ENCODE data around the gene GJB3. TPM values are rescaled to one million over a fixed set of nuclear protein-coding genes. Genes with fewer than 3 reads are reported as not detected.

Gene GJB3
- total and polyA plus RNA-seq, 4 donors = 0.15 to 0.33 (median 0.17) TPM; not detected in 1

DNA sequence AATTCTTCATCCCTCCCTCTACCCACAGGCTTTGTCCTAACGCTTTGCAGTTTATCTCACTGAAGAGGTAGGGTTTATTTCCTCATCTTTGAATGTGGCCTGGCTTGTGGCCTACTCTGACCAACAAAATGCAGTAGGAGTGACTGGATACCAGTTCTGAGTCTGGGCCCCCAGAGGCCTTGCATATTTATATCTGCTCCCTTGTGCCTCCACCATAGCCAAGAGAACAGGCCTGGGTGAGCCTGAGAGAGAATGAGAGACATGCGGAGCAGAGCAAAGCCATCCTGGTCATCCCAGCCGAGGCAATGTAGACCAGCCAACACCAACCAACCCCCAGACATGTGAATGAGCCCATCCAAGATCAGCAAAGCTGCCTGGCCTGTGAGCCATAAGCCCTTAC is 48.2 kb downstream of the GJB3 start:
- no peak overlapping the region for H3K27ac ChIP-seq (ENCODE audit: low read depth in 1 of 2, low read length in 2 of 2)
- no peaks in the 10 kb centered on the region for H3K27me3 ChIP-seq (ENCODE audit: control insufficient read depth in 4 of 4, insufficient read depth in 4 of 4, low read length in 3 of 4)
- H3K9ac ChIP-seq (ENCODE audit: low read depth in 1 of 2, low read length in 2 of 2) = no peak overlapping the region
- no peaks in the 10 kb centered on the region for H3K9me3 ChIP-seq (ENCODE audit: control insufficient read depth in 4 of 4, low read length in 3 of 4)
- H3K4me1 ChIP-seq (ENCODE audit: control insufficient read depth in 4 of 4, insufficient read depth in 4 of 4, low read length in 3 of 4) = peaks cover 4 to 25% (median 16%) of the 10 kb centered on the region in 4 donors
- H3K36me3 ChIP-seq (ENCODE audit: control insufficient read depth in 4 of 4, insufficient read depth in 3 of 4, low read depth in 1 of 4, low read length in 3 of 4) = no peaks in the 10 kb centered on the region
- no peak overlapping the region for H3K4me3 ChIP-seq (ENCODE audit: low read depth in 1 of 3, low read length in 3 of 3)
- 89% methylated on average over 3 of the region's 3 CpGs for WGBS
- no peak for TF ChIP-seq REST (IDR thresholded peaks at IDR 0.05)
- no peak for TF ChIP-seq SP1 (IDR thresholded peaks at IDR 0.05)
- TF ChIP-seq FOXA1 (IDR thresholded peaks at IDR 0.05) = no peak
- TF ChIP-seq, protein P1, sequence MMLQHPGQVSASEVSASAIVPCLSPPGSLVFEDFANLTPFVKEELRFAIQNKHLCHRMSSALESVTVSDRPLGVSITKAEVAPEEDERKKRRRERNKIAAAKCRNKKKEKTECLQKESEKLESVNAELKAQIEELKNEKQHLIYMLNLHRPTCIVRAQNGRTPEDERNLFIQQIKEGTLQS (IDR thresholded peaks at IDR 0.05) = no peak
- TF ChIP-seq RXRA (IDR thresholded peaks at IDR 0.05) = no peak
- TF ChIP-seq RAD21 (IDR thresholded peaks at IDR 0.05) = no peak
- no peak for TF ChIP-seq YY1 (IDR thresholded peaks at IDR 0.05)
- no peak for TF ChIP-seq HNF4A (conservative IDR thresholded peaks at IDR 0.05)
- TF ChIP-seq HNF4G (IDR thresholded peaks at IDR 0.05) = no peak
- TF ChIP-seq EGR1 (IDR thresholded peaks at IDR 0.05; ENCODE audit: low read depth in 2 of 2) = no peak
- no peak for TF ChIP-seq MAX (IDR thresholded peaks at IDR 0.05)
- no peak for TF ChIP-seq NR2F2 (IDR thresholded peaks at IDR 0.05)
- no peak for TF ChIP-seq GABPA (IDR thresholded peaks at IDR 0.05 in 1 of 2, conservative IDR thresholded peaks at IDR 0.05 in 1 of 2)
- no peak for TF ChIP-seq CTCF (IDR thresholded peaks at IDR 0.05; ENCODE audit: low read depth, low read length, missing input control)
- TF ChIP-seq, protein P2, sequence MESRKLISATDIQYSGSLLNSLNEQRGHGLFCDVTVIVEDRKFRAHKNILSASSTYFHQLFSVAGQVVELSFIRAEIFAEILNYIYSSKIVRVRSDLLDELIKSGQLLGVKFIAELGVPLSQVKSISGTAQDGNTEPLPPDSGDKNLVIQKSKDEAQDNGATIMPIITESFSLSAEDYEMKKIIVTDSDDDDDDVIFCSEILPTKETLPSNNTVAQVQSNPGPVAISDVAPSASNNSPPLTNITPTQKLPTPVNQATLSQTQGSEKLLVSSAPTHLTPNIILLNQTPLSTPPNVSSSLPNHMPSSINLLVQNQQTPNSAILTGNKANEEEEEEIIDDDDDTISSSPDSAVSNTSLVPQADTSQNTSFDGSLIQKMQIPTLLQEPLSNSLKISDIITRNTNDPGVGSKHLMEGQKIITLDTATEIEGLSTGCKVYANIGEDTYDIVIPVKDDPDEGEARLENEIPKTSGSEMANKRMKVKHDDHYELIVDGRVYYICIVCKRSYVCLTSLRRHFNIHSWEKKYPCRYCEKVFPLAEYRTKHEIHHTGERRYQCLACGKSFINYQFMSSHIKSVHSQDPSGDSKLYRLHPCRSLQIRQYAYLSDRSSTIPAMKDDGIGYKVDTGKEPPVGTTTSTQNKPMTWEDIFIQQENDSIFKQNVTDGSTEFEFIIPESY (IDR thresholded peaks at IDR 0.05) = no peak
- TF ChIP-seq TAF1 (conservative IDR thresholded peaks at IDR 0.05) = no peak
- TF ChIP-seq JUND (IDR thresholded peaks at IDR 0.05) = no peak
- no peak for TF ChIP-seq FOXA2 (IDR thresholded peaks at IDR 0.05)
- DNase-seq (ENCODE audit: low spot score) = no peak

All from liver (tissue), 9 donors.